ENCODE data around the gene GNA14.

GNA14 gene

GRCh38 chr9:77554586-77555105 is 93.5 kb downstream of the GNA14 start:
- TF ChIP-seq CTCF (IDR thresholded peaks at IDR 0.05; ENCODE audit: insufficient read depth, missing control alignments), result no peak
- DNase-seq (ENCODE audit: insufficient read length, low spot score) (no peak), FAIRE-seq (no peak)

- FAIRE-seq (no peak), DNase-seq (ENCODE audit: insufficient read length, low spot score) (no peak)
- TF ChIP-seq CTCF (IDR thresholded peaks at IDR 0.05; ENCODE audit: insufficient read depth, missing control alignments), result no peak
These were observed 100.9 kb downstream of the GNA14 start for GRCh38 chr9:77547106-77547730.

- no peak for DNase-seq (ENCODE audit: insufficient read length, low spot score)
- no peak for FAIRE-seq
- TF ChIP-seq CTCF (IDR thresholded peaks at IDR 0.05; ENCODE audit: insufficient read depth, missing control alignments), result no peak
These were observed 101.7 kb downstream of the GNA14 start for GRCh38 chr9:77546376-77546950.

GRCh38 chr9:77544546-77544945 is 103.6 kb downstream of the GNA14 start:
- DNase-seq (ENCODE audit: insufficient read length, low spot score) (no peak), FAIRE-seq (no peak)
- TF ChIP-seq CTCF (IDR thresholded peaks at IDR 0.05; ENCODE audit: insufficient read depth, missing control alignments), result no peak

GRCh38 chr9:77543131-77543822 is 104.8 kb downstream of the GNA14 start:
- no peak for DNase-seq (ENCODE audit: insufficient read length, low spot score)
- TF ChIP-seq CTCF (IDR thresholded peaks at IDR 0.05; ENCODE audit: insufficient read depth, missing control alignments), result no peak
- no peak for FAIRE-seq

- DNase-seq (ENCODE audit: insufficient read length, low spot score) (no peak), FAIRE-seq (no peak)
- TF ChIP-seq CTCF (IDR thresholded peaks at IDR 0.05; ENCODE audit: insufficient read depth, missing control alignments), result no peak
These were observed 106.5 kb downstream of the GNA14 start for GRCh38 chr9:77541600-77541999.

- DNase-seq (ENCODE audit: insufficient read length, low spot score) (no peak), FAIRE-seq (no peak)
- no peak for TF ChIP-seq CTCF (IDR thresholded peaks at IDR 0.05; ENCODE audit: insufficient read depth, missing control alignments)
These were observed 107.1 kb downstream of the GNA14 start for GRCh38 chr9:77541055-77541454.

Measured in D721Med (cell line).